Natural killer cell (primary cell): Measurements from ENCODE around the gene KIRREL3. TPM values are rescaled to one million over a fixed set of nuclear protein-coding genes. Genes with fewer than 3 reads are reported as not detected.

ENCODE experiments used
- ATAC-seq, 3 donors: fragments of 150-1000 bp in 2 of 3; fragments of 200-7000 bp in 1 of 3; cut with Tn5 transposase; 1 replicate in 1 of 3; 2 replicates in 2 of 3; pipeline ENCODE4 v1.10.0; 2021; ENCODE audit warnings: mild to moderate bottlenecking in 2 of 3, moderate library complexity in 2 of 3
- DNase-seq, 2 donors: peaks; one replicate each; pipeline versions ENCODE4 v3.0.0 to v3.0.0-alpha.2; 2013 to 2021; ENCODE audit warnings: mixed read lengths in 1 of 2
- H3K27ac ChIP-seq: one replicate; pipeline ENCODE4 v1.5.1; 2013; ENCODE audit warnings: mild to moderate bottlenecking, low read length
- H3K27me3 ChIP-seq: one replicate; pipeline ENCODE4 v1.6.1; 2013; ENCODE audit warnings: low read length; ENCODE audit not compliant: control insufficient read depth, insufficient read depth
- H3K36me3 ChIP-seq: one replicate; pipeline ENCODE4 v1.6.1; 2013; ENCODE audit warnings: low read length; ENCODE audit not compliant: control insufficient read depth, insufficient read depth
- H3K4me1 ChIP-seq: one replicate; pipeline ENCODE4 v1.6.1; 2013; ENCODE audit warnings: low read length; ENCODE audit not compliant: control insufficient read depth, insufficient read depth
- H3K4me3 ChIP-seq: one replicate; pipeline ENCODE4 v1.5.1; 2013; ENCODE audit warnings: low read length
- H3K9me3 ChIP-seq: one replicate; pipeline ENCODE4 v1.6.1; 2013; ENCODE audit warnings: low read length; ENCODE audit not compliant: control insufficient read depth, insufficient read depth
- H3K27ac Mint-ChIP-seq, 2 donors: one replicate each; pipeline ENCODE4 v1.8.0; 2022; ENCODE audit warnings: mild to moderate bottlenecking in 2 of 2, mixed read lengths in 2 of 2, moderate library complexity in 1 of 2
- H3K27me3 Mint-ChIP-seq, 2 donors: one replicate each; pipeline ENCODE4 v1.8.0; 2022; ENCODE audit warnings: low read depth in 2 of 2, mixed read lengths in 2 of 2
- H3K36me3 Mint-ChIP-seq: one replicate; pipeline ENCODE4 v1.8.0; 2022; ENCODE audit warnings: mixed read lengths
- H3K4me1 Mint-ChIP-seq, 2 donors: one replicate each; pipeline ENCODE4 v1.8.0; 2022; ENCODE audit warnings: mixed read lengths in 2 of 2
- H3K4me3 Mint-ChIP-seq: one replicate; pipeline ENCODE4 v1.8.0; 2022; ENCODE audit warnings: mild to moderate bottlenecking, moderate library complexity, mixed read lengths
- H3K9me3 Mint-ChIP-seq, 2 donors: one replicate each; pipeline ENCODE4 v1.8.0; 2022; ENCODE audit warnings: mixed read lengths in 2 of 2
- WGBS: methylation state at CpG from one replicate; pipeline ENCODE4 v1.1.7; 2013; ENCODE audit warnings: missing lambda C conversion rate; ENCODE audit not compliant: insufficient coverage; 5-methylcytosine and 5-hydroxymethylcytosine counted together
- intact Hi-C: fragments of 100-400 bp; cut with micrococcal nuclease; formaldehyde crosslinking; loops from one replicate; pipeline ENCODE4 v1.14.2; 2022
- total RNA-seq, 4 donors: library from RNA; stranded (reverse); fragments of 120-200 nt in 1 of 4; gene quantifications; one replicate each; pipeline versions ENCODE4 v1.2.3 to v1.2.4, GENCODE V29; 2013 to 2022
- TF ChIP-seq, protein P1 (sequence below): fragments of 200-600 bp; IDR thresholded peaks from one replicate; pipeline ENCODE4 v1.8.0; 2022; ENCODE audit warnings: antibody characterized with exemption

Gene KIRREL3
- total RNA-seq, 3 donors from 2014 or later (not counting 1 experiment from before 2014, with no cell fraction given): not detected

GRCh38 chr11:126680700-126681099, 319.9 kb downstream of the KIRREL3 start:
- Mint-ChIP-seq H3K4me1 (no peaks in the 10 kb centered on the region), H3K36me3 (no peaks in the 10 kb centered on the region), H3K9me3 (no peaks in the 10 kb centered on the region), H3K4me3 (no peak overlapping the region), H3K27me3 (peaks cover 13 to 18% of the 10 kb centered on the region in 2 donors), H3K27ac (no peak overlapping the region)
- Histone ChIP-seq H3K4me3 (no peak overlapping the region), H3K9me3 (no peaks in the 10 kb centered on the region), H3K27ac (no peak overlapping the region), H3K4me1 (no peaks in the 10 kb centered on the region), H3K27me3 (no peaks in the 10 kb centered on the region), H3K36me3 (no peaks in the 10 kb centered on the region)
- 49% methylated on average over 3 of the region's 3 CpGs for WGBS
- no peak for DNase-seq
- intact Hi-C loops: no loop called here
- TF ChIP-seq, protein P1, sequence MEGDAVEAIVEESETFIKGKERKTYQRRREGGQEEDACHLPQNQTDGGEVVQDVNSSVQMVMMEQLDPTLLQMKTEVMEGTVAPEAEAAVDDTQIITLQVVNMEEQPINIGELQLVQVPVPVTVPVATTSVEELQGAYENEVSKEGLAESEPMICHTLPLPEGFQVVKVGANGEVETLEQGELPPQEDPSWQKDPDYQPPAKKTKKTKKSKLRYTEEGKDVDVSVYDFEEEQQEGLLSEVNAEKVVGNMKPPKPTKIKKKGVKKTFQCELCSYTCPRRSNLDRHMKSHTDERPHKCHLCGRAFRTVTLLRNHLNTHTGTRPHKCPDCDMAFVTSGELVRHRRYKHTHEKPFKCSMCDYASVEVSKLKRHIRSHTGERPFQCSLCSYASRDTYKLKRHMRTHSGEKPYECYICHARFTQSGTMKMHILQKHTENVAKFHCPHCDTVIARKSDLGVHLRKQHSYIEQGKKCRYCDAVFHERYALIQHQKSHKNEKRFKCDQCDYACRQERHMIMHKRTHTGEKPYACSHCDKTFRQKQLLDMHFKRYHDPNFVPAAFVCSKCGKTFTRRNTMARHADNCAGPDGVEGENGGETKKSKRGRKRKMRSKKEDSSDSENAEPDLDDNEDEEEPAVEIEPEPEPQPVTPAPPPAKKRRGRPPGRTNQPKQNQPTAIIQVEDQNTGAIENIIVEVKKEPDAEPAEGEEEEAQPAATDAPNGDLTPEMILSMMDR: no peak
- no peak for ATAC-seq

DNA sequence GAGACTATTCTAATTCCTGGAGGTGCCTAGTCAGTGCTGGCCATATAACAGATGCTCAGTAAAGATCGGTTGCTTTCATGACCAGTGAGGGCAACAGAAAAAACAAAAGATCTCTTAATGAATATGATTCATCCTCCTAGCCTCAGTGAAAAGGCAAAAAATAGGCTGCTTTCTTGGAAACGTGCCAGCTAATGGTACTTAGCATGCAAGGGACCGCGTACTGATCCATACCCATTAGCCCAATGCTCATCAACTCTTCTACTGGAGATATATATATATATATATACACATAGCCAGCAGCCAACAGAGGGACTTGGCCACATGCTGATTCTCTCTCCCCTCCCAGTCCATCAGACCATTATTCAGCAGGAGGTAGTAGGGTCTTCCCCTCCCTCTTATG, 320.4 kb downstream of the KIRREL3 start:
- Histone ChIP-seq H3K27ac (no peak overlapping the region), H3K36me3 (no peaks in the 10 kb centered on the region), H3K27me3 (no peaks in the 10 kb centered on the region), H3K4me1 (no peaks in the 10 kb centered on the region), H3K4me3 (no peak overlapping the region), H3K9me3 (no peaks in the 10 kb centered on the region)
- ATAC-seq (no peak), DNase-seq (no peak)
- H3K9me3 Mint-ChIP-seq: no peaks in the 10 kb centered on the region
- 84% methylated on average over 3 of the region's 4 CpGs for WGBS
- intact Hi-C loops: no loop called here
- TF ChIP-seq, protein P1: no peak
- H3K27me3 Mint-ChIP-seq: peaks cover 16 to 21% of the 10 kb centered on the region in 2 donors
- H3K36me3 Mint-ChIP-seq: no peaks in the 10 kb centered on the region
- H3K27ac Mint-ChIP-seq: no peak overlapping the region
- H3K4me1 Mint-ChIP-seq: no peaks in the 10 kb centered on the region
- no peak overlapping the region for H3K4me3 Mint-ChIP-seq

DNA sequence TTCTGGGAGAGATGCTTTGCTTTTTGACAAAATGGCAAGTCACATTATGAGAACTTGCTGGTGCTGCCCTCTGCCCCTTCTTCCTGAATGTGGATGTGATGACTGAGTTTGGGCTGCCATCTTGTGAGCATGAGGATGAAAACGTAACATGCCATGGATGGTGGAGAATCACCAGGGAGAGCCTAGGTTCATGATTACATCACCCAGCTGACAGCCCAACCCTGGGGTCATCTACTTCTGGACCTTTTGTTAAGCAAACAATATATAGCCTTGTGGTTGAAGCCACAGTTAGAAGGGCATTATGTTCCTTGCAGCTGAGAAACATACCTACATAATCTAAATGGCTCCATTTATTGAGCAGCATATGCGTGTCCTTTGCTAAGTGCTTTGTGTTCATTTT, 321.5 kb downstream of the KIRREL3 start:
- Mint-ChIP-seq H3K27ac (no peak overlapping the region), H3K4me1 (no peaks in the 10 kb centered on the region), H3K9me3 (no peaks in the 10 kb centered on the region), H3K4me3 (no peak overlapping the region), H3K27me3 (peaks cover 17 to 19% of the 10 kb centered on the region in 2 donors), H3K36me3 (no peaks in the 10 kb centered on the region)
- intact Hi-C loops: loop anchor here (10.0 kb wide), 1 partner anchor 56 kb away; no protein-coding TSS in a partner anchor
- H3K4me1 ChIP-seq: no peaks in the 10 kb centered on the region
- no peak overlapping the region for H3K27ac ChIP-seq
- H3K27me3 ChIP-seq: no peaks in the 10 kb centered on the region
- DNase-seq: no peak
- H3K9me3 ChIP-seq: no peaks in the 10 kb centered on the region
- H3K4me3 ChIP-seq: no peak overlapping the region
- WGBS: 45% methylated on average over 2 of the region's 2 CpGs
- ATAC-seq: no peak
- H3K36me3 ChIP-seq: no peaks in the 10 kb centered on the region
- TF ChIP-seq, protein P1: no peak

DNA sequence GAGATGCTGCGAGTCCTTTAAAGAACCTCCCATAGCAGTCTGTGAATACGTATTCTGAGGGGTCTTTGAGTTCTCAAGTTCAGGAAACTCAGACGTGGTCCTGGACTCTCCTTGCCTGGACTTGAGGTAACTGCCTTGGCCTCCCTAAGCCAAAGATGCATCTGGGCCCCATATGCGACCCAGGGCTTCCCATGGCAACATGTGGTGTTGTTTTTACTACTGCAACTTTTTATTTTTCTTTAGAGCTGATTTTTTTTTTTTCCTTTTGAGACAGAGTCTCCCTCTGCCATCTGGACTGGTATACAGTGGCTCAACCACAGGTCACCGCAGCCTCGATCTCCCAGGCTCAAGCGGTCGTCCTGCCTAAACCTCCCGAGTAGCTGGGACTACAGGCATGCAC, 324.0 kb downstream of the KIRREL3 start:
- no peak overlapping the region for H3K27ac ChIP-seq
- 85% methylated on average over 9 of the region's 9 CpGs for WGBS
- DNase-seq: no peak
- no peaks in the 10 kb centered on the region for H3K9me3 Mint-ChIP-seq
- H3K27me3 ChIP-seq: no peaks in the 10 kb centered on the region
- H3K36me3 Mint-ChIP-seq: no peaks in the 10 kb centered on the region
- H3K4me3 Mint-ChIP-seq: no peak overlapping the region
- no peak overlapping the region for H3K4me3 ChIP-seq
- no peak for ATAC-seq
- H3K36me3 ChIP-seq: no peaks in the 10 kb centered on the region
- no peaks in the 10 kb centered on the region for H3K4me1 Mint-ChIP-seq
- H3K27me3 Mint-ChIP-seq: peaks cover 15 to 19% of the 10 kb centered on the region in 2 donors
- TF ChIP-seq, protein P1: no peak
- intact Hi-C loops: loop anchor here (10.0 kb wide), 1 partner anchor 58 kb away; no protein-coding TSS in a partner anchor
- no peaks in the 10 kb centered on the region for H3K4me1 ChIP-seq
- H3K27ac Mint-ChIP-seq: no peak overlapping the region
- no peaks in the 10 kb centered on the region for H3K9me3 ChIP-seq
